Epithelial cell of prostate (primary cell): ENCODE measurements around the gene KIAA1614.

Experiments
- DNase-seq: peaks from one replicate; pipeline ENCODE4 v3.0.0-alpha.2; 2011; ENCODE audit warnings: low read depth, low spot score
- H3K27ac ChIP-seq: fragments of 450-650 bp; 2 replicates; pipeline ENCODE4 v1.5.1; 2017; ENCODE audit warnings: mild to moderate bottlenecking

The KIAA1614 gene, protein sequence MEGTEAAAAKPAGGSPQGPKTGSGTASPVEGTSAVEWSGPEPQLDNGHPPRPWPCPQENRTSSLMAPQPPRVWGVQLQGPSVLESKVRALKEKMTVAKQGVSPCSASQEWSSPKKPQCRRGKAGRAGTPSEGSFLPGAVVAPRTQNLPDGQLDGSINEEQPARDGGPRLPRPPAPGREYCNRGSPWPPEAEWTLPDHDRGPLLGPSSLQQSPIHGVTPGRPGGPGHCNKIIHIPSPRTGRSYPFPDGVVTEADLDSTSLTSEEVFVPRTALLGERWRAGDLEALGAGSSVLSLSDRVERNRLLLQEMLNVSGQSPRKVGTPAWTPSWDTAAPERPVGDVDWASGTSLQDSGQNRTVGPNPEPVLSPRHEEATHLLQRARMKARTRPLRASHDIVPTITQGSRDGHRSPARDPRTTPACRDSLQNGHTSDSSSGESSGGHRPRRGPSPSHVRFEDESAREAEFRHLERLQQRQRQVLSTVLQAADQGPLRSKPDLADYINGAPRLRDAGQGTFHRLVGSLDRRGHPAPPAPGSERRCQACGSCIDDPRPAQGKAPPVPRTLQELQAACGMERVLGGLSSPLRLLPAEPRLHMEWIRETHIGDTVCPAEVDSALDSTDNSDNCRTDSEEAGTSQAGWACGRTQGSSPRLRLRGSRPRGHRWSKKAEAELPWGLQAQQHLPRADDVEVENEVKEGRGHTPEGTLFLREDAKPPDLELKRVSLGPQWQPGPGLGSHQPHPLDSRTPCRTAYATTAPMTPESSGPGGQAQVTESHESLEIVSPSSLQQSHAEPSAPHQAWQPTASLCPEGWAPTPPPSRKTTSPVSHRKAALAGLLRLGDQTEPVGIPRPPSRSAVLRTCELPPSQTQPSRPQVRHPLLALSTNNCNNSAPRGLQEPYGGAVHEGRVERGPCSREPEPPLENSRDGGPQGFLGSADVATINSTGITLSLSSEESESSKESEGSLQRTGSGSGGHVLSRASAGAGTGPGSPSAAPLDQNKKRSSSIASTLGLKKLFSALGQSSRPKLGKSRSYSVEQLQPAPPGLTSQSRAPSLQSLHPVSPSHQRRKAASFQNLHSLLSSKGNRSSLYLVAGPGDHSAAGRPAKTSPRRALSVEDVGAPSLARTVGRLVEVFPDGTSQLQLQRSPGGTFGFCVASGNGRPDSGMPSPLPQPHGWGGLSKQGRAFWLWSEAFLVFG

DNA sequence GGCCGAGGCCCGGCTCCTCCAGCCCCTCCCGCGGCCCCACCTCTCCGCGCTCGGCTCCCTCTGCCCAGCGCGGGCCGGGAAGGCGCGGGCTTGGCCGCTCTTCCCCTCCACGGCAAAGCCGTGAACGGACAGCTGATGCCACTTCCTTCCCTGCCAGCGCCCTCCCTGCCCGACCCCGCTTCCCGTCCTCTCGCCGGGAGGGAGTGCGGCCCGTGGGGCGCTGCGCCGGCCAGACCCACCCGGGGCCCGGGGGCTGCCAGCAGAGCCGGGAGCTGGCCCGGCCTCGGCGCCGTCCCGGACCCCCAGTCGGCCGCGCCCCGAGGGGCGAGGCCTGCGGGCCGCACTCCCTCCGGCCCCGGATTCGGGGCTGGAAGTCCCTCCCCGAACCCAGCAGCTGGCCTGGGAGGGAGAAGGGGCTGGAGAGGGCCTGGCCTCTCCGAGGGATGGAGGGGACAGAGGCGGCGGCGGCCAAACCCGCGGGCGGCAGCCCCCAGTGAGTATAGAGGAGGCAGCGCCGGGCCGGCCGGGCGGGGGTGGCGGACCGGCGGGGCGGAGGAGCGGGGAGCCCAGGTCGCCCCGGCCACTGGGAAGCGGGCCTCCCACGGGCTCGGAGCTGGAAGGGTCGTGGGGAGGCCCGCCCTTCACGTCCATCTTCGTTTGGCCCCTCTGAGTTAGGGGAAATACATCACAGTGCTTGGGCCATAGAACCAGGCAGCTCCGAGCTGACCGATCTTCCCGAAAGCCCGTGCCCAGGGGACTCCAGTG, at the start of gene KIAA1614:
Gene KIAA1614 (plus strand): TSS at position 97 of the 765 bp plus-strand sequence. CDS start 347 bp downstream, at position 444.
- no peak for DNase-seq

DNA sequence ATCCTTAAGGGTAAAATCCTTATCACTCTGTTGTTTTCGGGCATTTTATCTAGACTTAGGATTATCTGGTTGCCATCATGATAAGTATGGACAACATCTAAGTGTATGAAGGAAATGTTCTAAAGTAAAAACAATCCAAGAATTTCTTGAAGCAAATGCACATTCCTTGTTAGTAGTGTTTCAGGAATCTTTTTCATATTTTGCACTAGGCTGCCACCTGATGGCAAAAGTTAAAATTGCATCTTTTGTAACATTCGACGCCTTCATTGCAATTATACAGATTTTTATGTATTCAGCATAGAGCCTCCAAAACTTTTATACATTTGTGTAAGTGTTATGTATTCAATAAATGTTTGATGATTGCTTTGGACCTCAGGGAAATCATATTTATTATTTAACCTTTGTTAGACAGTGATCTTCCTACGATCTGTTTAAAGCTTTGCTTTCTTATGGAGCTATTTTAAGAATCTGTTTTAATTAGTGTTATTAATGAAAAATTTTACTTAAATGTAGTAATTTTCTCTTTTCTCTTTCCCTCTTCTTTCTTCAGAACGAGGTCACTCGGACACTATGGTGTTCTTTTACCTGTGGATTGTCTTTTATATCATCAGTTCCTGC, 49.4 kb upstream of the KIAA1614 start:
- no peak overlapping the region for H3K27ac ChIP-seq
- DNase-seq = no peak

More for the DNA sequence above, at the start of gene KIAA1614:
- peak within 1 kb of the TSS; percentile 28 for H3K27ac ChIP-seq

DNA sequence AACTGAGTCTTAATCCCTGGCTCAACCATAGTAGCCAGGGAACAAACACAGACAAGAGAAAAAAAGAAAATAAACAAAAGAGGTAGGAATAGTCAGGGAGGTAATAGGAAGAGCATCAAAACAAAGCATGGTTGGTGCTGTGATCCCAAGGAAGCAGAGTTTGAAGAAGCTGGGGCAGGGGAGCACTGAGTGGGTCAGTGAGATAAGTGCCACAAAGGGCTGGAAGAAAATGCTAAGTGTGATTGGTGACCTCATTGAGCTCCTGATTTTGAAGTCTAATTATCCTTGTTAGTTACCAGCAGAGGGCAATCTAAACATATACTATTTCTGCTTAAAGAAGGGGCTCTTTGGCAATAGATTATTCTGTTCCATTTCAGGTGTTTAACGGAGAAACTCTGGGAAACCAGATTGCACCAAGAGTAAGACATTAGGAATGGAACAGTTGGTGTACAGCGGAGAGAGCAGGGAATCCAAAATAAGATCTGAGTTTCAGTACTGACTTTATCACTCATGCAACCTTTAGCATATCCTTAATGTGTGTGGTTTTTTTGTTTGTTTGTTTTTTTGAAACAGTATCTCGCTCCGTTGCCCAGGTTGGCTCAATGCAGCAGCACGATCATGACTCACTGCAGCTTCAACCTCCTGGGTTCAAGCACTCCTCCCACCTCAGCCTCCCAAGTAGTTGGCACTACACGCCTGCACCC, 30.7 kb upstream of the KIAA1614 start:
- no peak for DNase-seq

DNA sequence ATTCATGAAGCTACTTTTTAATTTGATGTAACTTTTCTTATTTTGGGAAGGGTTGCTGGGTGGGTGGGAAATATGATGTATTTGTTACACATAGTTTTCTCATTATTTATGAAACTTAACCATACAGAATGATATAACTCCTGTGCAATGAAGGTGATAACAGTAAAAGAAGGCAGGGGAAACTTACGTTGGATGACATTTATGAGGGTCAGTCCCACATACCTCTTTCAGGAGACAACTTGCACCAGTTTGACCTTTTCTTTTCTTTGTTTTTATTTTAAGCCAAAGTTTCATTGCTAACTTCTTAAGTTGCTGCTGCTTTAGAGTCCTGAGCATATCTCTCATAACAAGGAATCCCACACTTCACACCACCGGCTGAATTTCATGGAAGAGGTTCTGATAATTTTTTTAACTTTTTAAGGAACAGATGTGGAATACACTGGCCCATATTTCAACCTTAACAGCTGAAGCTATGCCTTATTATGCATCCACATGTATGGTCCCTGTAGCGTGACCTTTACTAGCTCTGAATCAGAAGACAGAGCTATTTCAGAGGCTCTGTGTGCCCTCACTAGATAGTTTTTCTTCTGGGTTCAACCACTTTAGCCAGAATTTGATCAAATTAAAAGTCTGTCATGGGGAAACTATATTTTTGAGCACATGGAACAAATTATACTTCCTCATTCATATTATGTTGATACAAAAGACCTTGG, 28.0 kb upstream of the KIAA1614 start:
- H3K27ac ChIP-seq = no peak overlapping the region
- no peak for DNase-seq

More for the DNA sequence above, 30.7 kb upstream of the KIAA1614 start:
- H3K27ac ChIP-seq = peak overlapping the region; percentile 9

DNA sequence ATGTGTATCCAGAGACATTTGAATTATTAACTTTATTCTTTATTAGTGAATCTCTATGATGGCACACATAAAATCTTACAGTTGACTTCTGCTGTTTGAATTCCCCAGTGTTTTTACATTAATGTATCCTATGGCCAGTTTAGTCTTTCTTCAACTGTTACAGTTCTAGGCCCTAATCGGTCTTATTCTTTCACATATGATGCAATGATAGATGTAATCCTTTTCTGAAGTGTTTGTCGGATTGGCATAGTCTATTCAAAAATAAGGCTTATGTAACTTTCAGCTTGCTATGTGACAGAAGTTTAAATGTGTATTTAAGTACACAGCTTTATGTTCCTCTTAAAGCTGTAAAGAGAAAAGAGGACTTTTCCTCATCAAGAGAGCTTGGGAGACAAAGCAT, 26.4 kb upstream of the KIAA1614 start:
- no peak for DNase-seq
- H3K27ac ChIP-seq = no peak overlapping the region

DNA sequence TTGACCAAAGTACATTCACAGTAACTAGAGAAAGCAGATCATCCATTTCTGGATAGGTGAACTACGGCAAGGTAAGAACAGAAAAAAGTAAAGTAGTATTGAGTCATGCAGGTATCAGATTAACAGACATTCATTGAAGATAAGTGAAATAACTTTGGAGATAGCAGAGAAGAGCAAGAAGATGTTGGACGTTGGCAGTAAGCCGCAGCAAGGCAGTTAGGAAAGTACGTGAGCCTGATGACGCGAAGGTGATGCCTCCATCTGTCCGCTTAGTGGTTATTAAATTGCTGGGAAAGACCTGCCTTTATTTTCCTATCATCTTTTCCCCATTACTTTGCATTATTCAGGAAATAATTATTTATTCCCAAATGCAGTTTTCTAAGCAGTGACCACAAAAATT, 24.9 kb upstream of the KIAA1614 start:
- DNase-seq = no peak
- no peak overlapping the region for H3K27ac ChIP-seq

DNA sequence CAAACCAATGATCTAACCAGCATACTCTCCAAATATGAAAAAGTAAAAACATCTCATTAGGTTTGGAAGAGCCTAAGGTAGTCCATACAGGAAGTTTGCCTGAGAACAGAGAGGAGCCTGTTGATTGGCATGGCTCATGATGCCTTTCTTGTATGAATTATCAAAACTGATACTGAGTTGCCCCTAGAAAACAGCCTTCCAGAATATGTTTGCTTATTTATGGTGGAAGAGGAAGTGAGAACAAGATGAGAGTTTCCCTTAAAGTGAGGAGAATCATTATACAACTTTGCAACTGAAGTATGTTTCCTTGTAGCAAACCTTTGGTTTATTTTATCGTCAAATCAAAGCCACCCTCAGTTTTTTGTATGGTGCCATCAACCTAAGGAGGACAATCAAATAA, 23.8 kb upstream of the KIAA1614 start:
- no peak overlapping the region for H3K27ac ChIP-seq

DNA sequence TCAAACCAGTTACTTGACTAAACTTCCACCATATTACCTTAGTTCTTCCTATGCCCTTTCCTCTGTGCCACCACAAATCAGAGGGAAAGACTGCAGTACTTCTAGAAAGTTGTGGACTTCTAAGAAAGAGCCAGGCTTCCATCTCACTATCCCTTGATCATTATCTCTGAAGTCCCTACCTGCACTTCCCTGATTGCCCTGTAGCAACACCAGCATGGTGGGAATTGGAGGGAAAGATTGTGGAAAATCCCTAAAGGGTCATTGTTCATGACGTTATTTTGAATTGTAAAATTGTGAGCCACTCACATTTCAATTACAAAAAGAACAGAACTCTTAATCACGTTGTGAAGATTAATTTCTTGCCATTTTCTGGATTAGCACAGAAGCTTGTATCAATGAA, 23.4 kb upstream of the KIAA1614 start:
- no peak for DNase-seq
- H3K27ac ChIP-seq = no peak overlapping the region

More for the DNA sequence above, 23.8 kb upstream of the KIAA1614 start:
- DNase-seq = no peak

DNA sequence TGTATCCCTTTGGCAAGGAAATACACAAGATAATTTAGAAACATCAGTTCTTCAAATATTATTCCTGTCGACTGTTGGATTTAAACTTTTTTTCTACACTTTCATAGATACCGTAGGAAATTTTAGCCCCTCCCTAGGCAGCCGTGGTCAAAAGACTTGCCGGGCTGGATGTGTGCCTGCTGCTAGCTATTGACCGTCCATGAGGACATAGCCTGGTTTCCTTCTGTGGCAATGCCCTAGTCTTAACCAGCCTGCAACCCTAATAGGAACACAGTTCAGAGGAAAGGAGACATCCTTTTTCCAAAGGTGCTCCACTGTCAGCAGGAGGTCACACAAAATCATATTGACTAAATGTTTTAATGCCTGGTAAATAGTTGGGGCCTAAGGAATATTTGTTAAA, 20.4 kb upstream of the KIAA1614 start:
- H3K27ac ChIP-seq = no peak overlapping the region
- no peak for DNase-seq

DNA sequence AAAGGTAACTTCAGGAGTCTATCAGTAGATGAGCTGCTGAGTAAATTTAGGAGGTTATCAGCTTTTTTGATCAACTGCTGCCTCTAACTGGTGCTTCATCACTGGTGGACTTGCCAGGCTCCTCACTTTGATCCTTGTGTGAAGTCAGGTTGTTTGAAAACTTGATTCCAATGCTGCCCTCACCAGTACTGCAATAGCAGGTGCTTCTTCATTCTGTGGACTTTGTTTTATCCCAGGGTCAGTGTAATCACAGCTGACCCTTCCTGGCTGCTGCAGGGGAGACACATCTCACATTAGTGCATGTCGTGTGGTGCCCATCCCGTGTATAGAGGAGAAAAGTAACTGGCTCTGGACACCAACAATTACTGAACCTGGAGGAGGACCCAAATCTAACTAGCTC, 20.0 kb upstream of the KIAA1614 start:
- no peak overlapping the region for H3K27ac ChIP-seq
- no peak for DNase-seq

DNA sequence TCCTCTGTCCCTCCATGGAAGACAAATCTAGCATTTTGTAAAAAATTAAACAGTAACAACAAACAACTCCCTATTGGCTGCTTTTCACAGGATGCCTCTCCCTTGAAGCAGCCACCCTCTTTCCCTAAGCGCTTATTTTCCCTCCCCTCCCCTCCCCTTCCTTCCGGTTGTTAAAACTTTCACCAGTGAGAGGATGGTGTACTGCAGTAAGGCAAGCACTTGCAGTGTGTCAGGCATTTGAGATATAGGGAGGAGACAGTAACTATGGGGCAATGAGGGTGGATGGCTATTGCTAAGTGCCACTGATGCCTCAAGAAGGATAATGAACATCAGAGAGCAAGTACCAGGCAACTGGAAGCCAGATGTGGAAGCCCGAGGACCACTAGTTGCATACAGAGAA, 19.1 kb upstream of the KIAA1614 start:
- H3K27ac ChIP-seq = no peak overlapping the region
- no peak for DNase-seq

DNA sequence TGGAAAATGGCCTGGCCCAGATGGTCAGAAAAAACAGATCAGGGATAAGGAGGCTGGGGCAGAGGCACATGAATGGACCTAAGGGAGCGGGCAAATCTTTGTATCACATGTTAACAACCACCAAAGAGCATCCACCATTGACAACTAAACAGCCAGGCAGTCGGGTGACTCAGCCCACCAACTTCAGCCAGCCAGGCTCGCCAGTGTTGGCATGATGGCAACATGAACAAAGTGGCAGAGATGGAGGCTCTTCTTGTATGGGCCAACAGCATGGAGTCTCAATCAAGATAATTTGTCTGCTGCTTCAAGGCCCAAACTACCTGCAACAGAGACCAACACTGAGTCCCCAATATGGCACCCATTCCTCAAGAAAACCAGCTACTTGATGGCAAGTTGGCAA, 16.5 kb upstream of the KIAA1614 start:
- no peak overlapping the region for H3K27ac ChIP-seq
- no peak for DNase-seq

DNA sequence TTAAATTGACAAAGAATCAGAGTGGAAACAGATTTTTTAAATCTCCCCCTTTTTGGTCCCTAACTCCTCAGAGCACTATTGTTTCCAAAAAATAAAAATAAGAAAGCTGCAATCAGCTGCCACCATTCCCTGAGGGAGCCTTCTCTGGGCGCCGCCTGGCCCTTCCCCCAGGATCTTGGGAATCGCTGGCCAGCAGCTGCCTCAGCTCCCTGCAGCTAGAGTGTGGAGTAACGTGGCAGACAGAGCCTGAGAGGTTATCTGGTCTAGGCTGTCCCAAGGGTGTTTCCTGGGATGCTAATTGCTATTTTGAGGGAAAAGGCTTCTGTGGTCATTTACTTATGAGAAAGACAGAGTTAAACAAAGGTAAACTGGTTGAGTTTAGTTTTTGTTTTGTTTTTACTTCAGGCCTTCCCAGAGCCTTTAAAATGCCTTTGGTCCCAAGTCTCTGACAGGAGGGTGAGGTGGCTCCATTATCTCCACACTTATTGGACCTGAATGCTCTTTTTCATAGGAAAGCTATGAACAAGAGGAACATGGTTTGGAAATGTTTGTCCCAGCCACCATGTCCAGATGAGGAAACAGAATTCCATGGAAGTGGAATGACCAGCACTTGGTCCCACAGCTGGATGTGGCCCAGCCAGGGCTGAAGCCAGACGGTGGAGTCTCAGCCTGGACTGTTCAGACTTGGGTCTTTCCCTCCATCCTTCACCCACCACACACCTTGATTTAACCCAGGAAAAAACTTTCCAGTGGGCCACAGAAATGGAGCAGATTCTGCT, 14.1 kb upstream of the KIAA1614 start:
- DNase-seq = no peak
- no peak overlapping the region for H3K27ac ChIP-seq

DNA sequence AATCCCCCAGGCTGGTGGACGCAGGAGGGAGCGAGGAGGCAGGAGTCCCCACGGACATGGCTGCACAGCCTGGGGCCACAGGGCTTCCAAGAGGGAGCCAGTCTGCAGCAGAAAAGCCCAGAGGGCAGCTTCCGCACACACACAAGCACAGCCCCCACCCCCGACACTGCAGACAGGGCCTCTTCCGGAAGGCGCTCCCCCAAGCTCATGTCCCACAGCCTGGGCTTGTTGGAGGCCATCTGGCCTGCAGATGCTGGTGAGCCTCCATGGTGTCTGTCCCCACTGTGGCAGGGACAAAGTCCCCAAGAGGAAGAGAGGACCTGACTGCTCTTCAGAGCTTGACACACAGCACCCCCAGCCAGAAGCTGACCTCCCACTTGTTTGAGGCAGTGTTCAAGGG, 13.4 kb upstream of the KIAA1614 start:
- no peak for DNase-seq
- no peak overlapping the region for H3K27ac ChIP-seq

DNA sequence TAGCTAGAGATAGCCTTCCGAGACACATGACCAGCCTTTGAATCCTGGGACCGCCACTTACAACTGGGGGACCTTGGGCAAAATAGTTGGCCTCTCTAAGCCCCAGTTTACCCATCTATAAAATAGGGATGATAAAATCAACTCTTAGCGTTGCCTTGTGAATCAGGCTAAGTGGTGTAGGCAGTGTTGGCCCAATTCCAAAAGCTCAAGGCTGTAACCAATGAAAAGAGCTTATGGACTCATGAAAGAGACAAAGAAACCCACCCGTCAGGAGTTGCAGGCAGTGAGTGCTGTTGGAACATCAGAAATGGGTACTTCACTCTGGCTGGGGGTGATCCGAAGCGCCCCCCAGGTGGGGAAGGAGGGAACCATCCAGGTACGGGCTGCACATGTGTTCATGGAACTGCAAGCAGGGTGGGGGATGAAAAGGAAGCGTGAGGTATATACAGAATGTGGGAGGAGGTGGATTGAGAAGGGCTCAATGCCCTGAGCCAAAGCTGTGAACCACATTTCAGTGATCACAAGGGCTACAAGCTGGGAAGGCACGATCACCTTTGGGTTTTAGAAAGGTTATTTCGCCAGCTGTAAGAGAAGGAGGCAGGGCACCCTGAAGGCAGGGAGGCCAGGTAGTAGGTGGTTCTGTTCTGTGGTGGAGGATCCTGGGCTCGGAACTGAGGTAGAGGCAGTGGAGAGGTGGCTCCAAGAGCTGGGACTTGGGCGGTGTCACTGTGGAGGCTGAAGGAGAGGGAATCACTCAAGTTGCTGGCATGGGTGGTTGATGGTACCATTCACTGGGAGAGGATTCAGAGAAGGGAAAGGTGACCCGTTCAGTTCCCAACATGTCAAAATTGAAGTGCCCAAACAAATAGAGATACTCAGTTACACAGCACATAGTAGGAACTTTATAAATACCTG, 11.4 kb upstream of the KIAA1614 start:
- no peak overlapping the region for H3K27ac ChIP-seq
- DNase-seq = no peak

DNA sequence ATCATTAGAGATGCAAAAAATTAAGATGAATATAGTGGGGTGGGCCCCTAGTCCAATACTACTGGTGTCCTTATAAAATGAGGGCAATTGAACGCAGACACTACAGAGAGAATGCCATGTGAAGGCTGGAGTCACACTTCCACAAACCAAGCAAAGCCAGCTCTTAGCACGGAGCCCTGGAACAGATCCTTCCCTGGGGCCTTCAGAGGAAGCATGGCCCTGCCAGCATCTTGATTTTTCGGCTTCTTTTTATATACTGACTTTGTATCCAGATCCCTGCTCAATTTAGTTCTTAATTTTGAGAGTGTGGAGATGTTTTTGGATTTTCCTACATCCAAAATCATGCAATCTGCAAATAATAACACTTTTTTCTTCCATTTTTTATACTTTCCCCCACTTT, 10.2 kb upstream of the KIAA1614 start:
- no peak for DNase-seq

DNA sequence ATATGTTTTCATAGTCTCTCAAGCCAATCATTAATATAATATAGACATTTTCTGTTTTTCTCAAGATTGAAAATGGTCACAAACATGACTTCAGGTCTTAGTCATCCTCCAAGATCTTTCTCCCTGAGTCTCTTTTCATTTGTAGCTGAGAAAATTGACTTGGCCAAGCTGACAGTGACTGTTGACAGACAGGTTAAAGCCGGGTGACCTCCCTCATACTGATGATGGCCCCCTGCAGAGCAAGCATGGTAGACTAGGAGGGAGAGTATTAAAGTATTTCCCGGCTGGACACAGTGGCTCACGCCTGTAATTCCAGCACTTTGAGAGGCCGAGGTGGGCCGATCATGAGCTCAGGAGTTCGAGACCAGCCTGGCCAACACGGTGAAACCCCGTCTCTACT, 6.8 kb upstream of the KIAA1614 start:
- no peak for DNase-seq
- no peak overlapping the region for H3K27ac ChIP-seq

More for the DNA sequence above, 10.2 kb upstream of the KIAA1614 start:
- H3K27ac ChIP-seq = no peak overlapping the region
